Keratinocyte (primary cell): ENCODE measurements around the gene CD276. TPM values are rescaled to one million over a fixed set of nuclear protein-coding genes. Genes with fewer than 3 reads are reported as not detected.

Source experiments
- DNase-seq: peaks from one replicate; pipeline ENCODE4 v3.0.0-alpha.2; 2011; ENCODE audit warnings: low read depth, missing footprints, low spot score
- FAIRE-seq: peaks from 2 replicates; lab custom pipeline; 2011; peaks lifted over from hg19 to GRCh38; lab: Jason Lieb, UNC
- H2AFZ ChIP-seq: 2 replicates; pipeline ENCODE4 v1.6.0; 2012; ENCODE audit warnings: low read length, control low read depth, inconsistent platforms; ENCODE audit not compliant: control insufficient read depth
- H3K27ac ChIP-seq: 2 replicates; pipeline ENCODE4 v1.5.1; 2011; ENCODE audit warnings: low read length; ENCODE audit not compliant: control insufficient read depth, insufficient read depth
- H3K27me3 ChIP-seq: 3 replicates; pipeline ENCODE4 v1.6.0; 2011; ENCODE audit warnings: low read length; ENCODE audit not compliant: control insufficient read depth, insufficient read depth; ENCODE audit errors: extremely low read depth
- H3K36me3 ChIP-seq, 2 experiments: 2 replicates in 1 of 2; 3 replicates in 1 of 2; pipeline ENCODE4 v1.5.1; 2011; ENCODE audit warnings: low read length in 2 of 2, mild to moderate bottlenecking in 1 of 2; ENCODE audit not compliant: control insufficient read depth in 2 of 2, insufficient read depth in 2 of 2; ENCODE audit errors: extremely low read depth in 1 of 2
- H3K4me1 ChIP-seq: 3 replicates; pipeline ENCODE4 v1.5.1; 2011; ENCODE audit warnings: low read length; ENCODE audit not compliant: control insufficient read depth, insufficient read depth; ENCODE audit errors: extremely low read depth
- H3K4me2 ChIP-seq: 3 replicates; pipeline ENCODE4 v1.6.0; 2011; ENCODE audit warnings: low read depth, low read length; ENCODE audit not compliant: control insufficient read depth, insufficient read depth; ENCODE audit errors: extremely low read depth
- H3K4me3 ChIP-seq, 3 experiments: fragments of 200-600 bp in 1 of 3; sonication (generic) in 1 of 3; 2 replicates in 2 of 3; 3 replicates in 1 of 3; pipeline ENCODE4 v1.5.1; 2011 to 2016; ENCODE audit warnings: low read length in 3 of 3, mild to moderate bottlenecking in 3 of 3, control low read depth in 2 of 3, inconsistent platforms in 1 of 3, low read depth in 1 of 3, mixed read lengths in 1 of 3, mixed run types in 1 of 3, moderate library complexity in 1 of 3; ENCODE audit not compliant: control insufficient read depth in 2 of 3, insufficient read depth in 2 of 3; ENCODE audit errors: extremely low read depth in 1 of 3
- H3K79me2 ChIP-seq: 2 replicates; pipeline ENCODE4 v1.6.0; 2012; ENCODE audit warnings: low read length; ENCODE audit not compliant: control insufficient read depth, insufficient read depth
- H3K9ac ChIP-seq: 3 replicates; pipeline ENCODE4 v1.6.0; 2011; ENCODE audit warnings: low read length; ENCODE audit not compliant: control insufficient read depth, insufficient read depth; ENCODE audit errors: extremely low read depth
- H3K9me1 ChIP-seq: 3 replicates; pipeline ENCODE4 v1.6.0; 2011; ENCODE audit warnings: low read length; ENCODE audit not compliant: control insufficient read depth, insufficient read depth; ENCODE audit errors: extremely low read depth
- H3K9me3 ChIP-seq: 2 replicates; pipeline ENCODE4 v1.5.1; 2012; ENCODE audit warnings: low read depth, low read length; ENCODE audit not compliant: control insufficient read depth
- H4K20me1 ChIP-seq: 3 replicates; pipeline ENCODE4 v1.6.0; 2011; ENCODE audit warnings: low read length; ENCODE audit not compliant: control insufficient read depth, insufficient read depth; ENCODE audit errors: extremely low read depth
- CTCF ChIP-seq, 3 experiments: IDR thresholded peaks in 1 of 3; conservative IDR thresholded peaks in 1 of 3; optimal IDR thresholded peaks in 1 of 3; 2 replicates in 2 of 3; 3 replicates in 1 of 3; pipeline versions ENCODE3 to v1.5.1; 2011; ENCODE audit warnings: low read length in 3 of 3, mild to moderate bottlenecking in 3 of 3, moderate library complexity in 2 of 3, control low read depth in 1 of 3, inconsistent platforms in 1 of 3; ENCODE audit not compliant: insufficient read depth in 2 of 3; ENCODE audit errors: extremely low read depth in 1 of 3
- EZH2 ChIP-seq: IDR thresholded peaks from one replicate; pipeline ENCODE4 v1.6.1; 2012; ENCODE audit warnings: inconsistent platforms, mild to moderate bottlenecking, low read length, moderate library complexity
- dilution Hi-C: fragments of 300-500 bp; cut with MboI; formaldehyde crosslinking; loops from one replicate; pipeline ENCODE4 v1.7.0; 2020; ENCODE audit warnings: low sequenced_read_pairs; ENCODE audit not compliant: extremely low pct_ligation_motif_present
- polyA plus RNA-seq, 5 experiments: library from polyadenylated mRNA; depleted of rRNA in 3 of 5; stranded (reverse) in 3 of 5; stranded (forward) in 1 of 5; unstranded in 1 of 5; fragments of >200 nt; gene quantifications; 1 replicate in 1 of 5; 2 replicates in 3 of 5; 3 replicates in 1 of 5; pipeline versions ENCODE4 v1.2.1 to v1.2.3, GENCODE V29; 2011 to 2012; ENCODE audit warnings: missing spikeins in 2 of 5, low read depth in 1 of 5, low replicate concordance in 1 of 5

Gene CD276
- polyA plus RNA-seq, 1 donor (not counting 4 experiments of a cell fraction or from before 2014, with no cell fraction given): 62.9 TPM

GRCh38 chr15:73753250-73754130, 69.3 kb downstream of the CD276 start, which contains the start of gene INSYN1:
Gene INSYN1, minus strand, starts transcription at chr15:73753351. Its CDS starts 2,221 bp downstream, at chr15:73751130.
- dilution Hi-C loops: no loop called here
- no peaks in the 10 kb centered on the region for H3K9me1 ChIP-seq
- DNase-seq: no peak
- no peak within 1 kb of the TSS for H2AFZ ChIP-seq
- H3K4me1 ChIP-seq: no peaks in the 10 kb centered on the region
- no peaks in the 10 kb centered on the region for H3K79me2 ChIP-seq
- H3K27me3 ChIP-seq: peaks cover 76% of the 10 kb centered on the region
- peak within 1 kb of the TSS; percentile 19 to 48 (median 27) for H3K4me3 ChIP-seq
- no peak within 1 kb of the TSS for H3K27ac ChIP-seq
- H4K20me1 ChIP-seq: peaks cover 4% of the 10 kb centered on the region
- TF ChIP-seq EZH2: peak; percentile 78
- no peak for TF ChIP-seq CTCF (optimal IDR thresholded peaks at IDR 0.05 in 1 of 3, IDR thresholded peaks at IDR 0.05 in 1 of 3, conservative IDR thresholded peaks at IDR 0.05 in 1 of 3; ENCODE audit: extremely low read depth in 1 of 3, insufficient read depth in 2 of 3, low read length in 3 of 3)
- FAIRE-seq: no peak
- peak within 1 kb of the TSS; percentile 56 for H3K4me2 ChIP-seq
- no peak within 1 kb of the TSS for H3K9ac ChIP-seq
- H3K9me3 ChIP-seq: no peaks in the 10 kb centered on the region
- no peaks in the 10 kb centered on the region for H3K36me3 ChIP-seq

- FAIRE-seq: no peak
- H3K79me2 ChIP-seq: no peaks in the 10 kb centered on the region
Measured at GRCh38 chr15:73754461-73754860, 70.3 kb downstream of the CD276 start.

More at GRCh38 chr15:73754461-73754860, 70.3 kb downstream of the CD276 start:
- Histone ChIP-seq H3K9me3 (no peaks in the 10 kb centered on the region), H2AFZ (no peak overlapping the region), H3K4me2 (no peak overlapping the region), H3K9me1 (no peaks in the 10 kb centered on the region), H3K4me1 (no peaks in the 10 kb centered on the region), H4K20me1 (peaks cover 4% of the 10 kb centered on the region), H3K27me3 (peaks cover 79% of the 10 kb centered on the region), H3K27ac (no peak overlapping the region), H3K36me3 (no peaks in the 10 kb centered on the region), H3K9ac (no peak overlapping the region), H3K4me3 (no peak overlapping the region)
- dilution Hi-C loops: no loop called here
- TF ChIP-seq CTCF (optimal IDR thresholded peaks at IDR 0.05 in 1 of 3, IDR thresholded peaks at IDR 0.05 in 1 of 3, conservative IDR thresholded peaks at IDR 0.05 in 1 of 3; ENCODE audit: extremely low read depth in 1 of 3, insufficient read depth in 2 of 3, low read length in 3 of 3) (no peak), EZH2 (no peak)
- DNase-seq: no peak
